B cell (primary cell): ENCODE data around the gene NDOR1. TPM values are rescaled to one million over a fixed set of nuclear protein-coding genes. Genes with fewer than 3 reads are reported as not detected.

Source experiments
- ATAC-seq: fragments of 200-7000 bp; cut with Tn5 transposase; one replicate; pipeline ENCODE4 v1.10.0; 2021; ENCODE audit warnings: low read depth, mild to moderate bottlenecking, moderate number of reproducible peaks, moderate library complexity
- CTCF ChIA-PET: fragments of 350-600 bp; sonication (Branson Sonifier 250); formaldehyde crosslinking; loops from one replicate; lab custom pipeline; 2021; ENCODE audit warnings: antibody characterized with exemption, inconsistent platforms; lab: Charles Lee
- POLR2A ChIA-PET: fragments of 350-600 bp; sonication (Branson Sonifier 250); formaldehyde crosslinking; loops from one replicate; lab custom pipeline; 2021; ENCODE audit warnings: antibody characterized with exemption; lab: Charles Lee
- DNase-seq: peaks from one replicate; pipeline ENCODE4 v3.0.0; 2013
- H2AFZ ChIP-seq: 2 replicates; pipeline ENCODE4 v1.6.1; 2012; ENCODE audit warnings: mild to moderate bottlenecking, low read depth, low read length; ENCODE audit not compliant: insufficient read depth, poor library complexity, severe bottlenecking
- H3K27ac ChIP-seq, 2 donors: 1 replicate in 1 of 2; 2 replicates in 1 of 2; pipeline ENCODE4 v1.5.1; 2012 to 2013; ENCODE audit warnings: low read length in 2 of 2, mild to moderate bottlenecking in 2 of 2, moderate library complexity in 1 of 2
- H3K27me3 ChIP-seq, 4 experiments: fragments of 200-600 bp in 1 of 4; sonication (generic) in 1 of 4; replicated peaks in 1 of 4; 1 replicate in 2 of 4; 2 replicates in 2 of 4; pipeline versions ENCODE4 v1.6.1 to v1.7.0; 2013 to 2016; ENCODE audit warnings: low read length in 3 of 4, mild to moderate bottlenecking in 2 of 4, mixed read lengths in 1 of 4, moderate library complexity in 1 of 4; ENCODE audit not compliant: insufficient read depth in 4 of 4, control insufficient read depth in 3 of 4; ENCODE audit errors: control extremely low read depth in 1 of 4
- H3K36me3 ChIP-seq, 2 experiments: replicated peaks in 1 of 2; 1 replicate in 1 of 2; 2 replicates in 1 of 2; pipeline versions ENCODE4 v1.6.1 to v1.7.1; 2013; ENCODE audit warnings: low read length in 1 of 2; ENCODE audit not compliant: insufficient read depth in 2 of 2, control insufficient read depth in 1 of 2; ENCODE audit errors: control extremely low read depth in 1 of 2, extremely low read depth in 1 of 2
- H3K4me1 ChIP-seq, 2 donors: fragments of 200-600 bp in 1 of 2; sonication (generic) in 1 of 2; 1 replicate in 1 of 2; 2 replicates in 1 of 2; pipeline versions ENCODE4 v1.5.1 to v1.6.1; 2013 to 2017; ENCODE audit warnings: low read length in 2 of 2; ENCODE audit not compliant: control insufficient read depth in 2 of 2, insufficient read depth in 2 of 2
- H3K4me2 ChIP-seq: replicated peaks from 2 replicates; pipeline ENCODE3; 2012; ENCODE audit warnings: mild to moderate bottlenecking, low read depth, low read length; ENCODE audit not compliant: poor library complexity, severe bottlenecking
- H3K4me3 ChIP-seq, 5 experiments: fragments of 200-600 bp in 1 of 5; sonication (generic) in 1 of 5; 1 replicate in 3 of 5; 2 replicates in 2 of 5; pipeline versions ENCODE4 v1.5.1 to v1.7.0; 2011 to 2016; ENCODE audit warnings: low read length in 4 of 5, mild to moderate bottlenecking in 4 of 5, low read depth in 2 of 5, control low read depth in 1 of 5, moderate library complexity in 1 of 5; ENCODE audit not compliant: insufficient read depth in 1 of 5; ENCODE audit errors: control extremely low read depth in 1 of 5, extremely low read depth in 1 of 5
- H3K79me2 ChIP-seq: fragments of 200-600 bp; sonication (generic); one replicate; pipeline ENCODE4 v1.6.0; 2016; ENCODE audit warnings: low read length; ENCODE audit not compliant: control insufficient read depth, insufficient read depth
- H3K9ac ChIP-seq: fragments of 200-600 bp; sonication (generic); 2 replicates; pipeline ENCODE4 v1.6.1; 2017; ENCODE audit warnings: mild to moderate bottlenecking, low read length, moderate library complexity
- H3K9me3 ChIP-seq, 3 donors: one replicate each; pipeline versions ENCODE4 v1.6.1 to v1.7.1; 2013; ENCODE audit warnings: low read length in 2 of 3; ENCODE audit not compliant: control insufficient read depth in 2 of 3, insufficient read depth in 1 of 3; ENCODE audit errors: control extremely low read depth in 1 of 3
- H4K20me1 ChIP-seq: 2 replicates; pipeline ENCODE4 v1.6.0; 2012; ENCODE audit warnings: mild to moderate bottlenecking, low read length; ENCODE audit not compliant: insufficient read depth, control insufficient read depth, poor library complexity, severe bottlenecking
- H3K27ac Mint-ChIP-seq: one replicate; pipeline ENCODE4 v1.8.0; 2021; ENCODE audit warnings: mixed read lengths
- H3K27me3 Mint-ChIP-seq: one replicate; pipeline ENCODE4 v1.8.0; 2021; ENCODE audit warnings: mixed read lengths
- H3K4me1 Mint-ChIP-seq: one replicate; pipeline ENCODE4 v1.8.0; 2021; ENCODE audit warnings: mixed read lengths
- H3K4me3 Mint-ChIP-seq: one replicate; pipeline ENCODE4 v1.8.0; 2021; ENCODE audit warnings: mixed read lengths
- H3K9me3 Mint-ChIP-seq: one replicate; pipeline ENCODE4 v1.8.0; 2022; ENCODE audit warnings: mixed read lengths; ENCODE audit not compliant: insufficient read depth
- CTCF ChIP-seq: fragments of 200-600 bp; IDR thresholded peaks from one replicate; pipeline ENCODE4 v1.8.0; 2022; ENCODE audit warnings: antibody characterized with exemption, mild to moderate bottlenecking
- EZH2 ChIP-seq: IDR thresholded peaks from 2 replicates; pipeline ENCODE4 v1.6.1; 2012; ENCODE audit warnings: borderline replicate concordance, low read depth, mild to moderate bottlenecking, moderate library complexity, low read length; ENCODE audit not compliant: insufficient read depth, poor library complexity, severe bottlenecking
- WGBS: methylation state at CpG from one replicate; pipeline ENCODE4 v1.1.5; 2013; ENCODE audit warnings: missing lambda C conversion rate; ENCODE audit not compliant: insufficient coverage; 5-methylcytosine and 5-hydroxymethylcytosine counted together
- intact Hi-C: fragments of 100-400 bp; cut with micrococcal nuclease; formaldehyde crosslinking; loops from one replicate; pipeline ENCODE4 v1.10.0; 2022
- polyA plus RNA-seq: library from polyadenylated mRNA; depleted of rRNA; stranded (reverse); fragments of >200 nt; gene quantifications from 2 replicates; pipeline ENCODE4 v1.2.3, GENCODE V29; 2012
- total RNA-seq, 2 donors: library from RNA; stranded (reverse); fragments of 120-200 nt in 1 of 2; gene quantifications; 1 replicate in 1 of 2; 2 replicates in 1 of 2; pipeline versions ENCODE4 v1.2.3 to v1.2.4, GENCODE V29; 2013 to 2022

Gene NDOR1
- total and polyA plus RNA-seq, 2 donors (not counting 1 experiment from before 2014, with no cell fraction given), result 36.4 to 40.9 TPM

GRCh38 chr9:137240318-137240840 is 34.9 kb downstream of the NDOR1 start:
- intact Hi-C loops, result loop anchor here (1.0 kb wide), 2 partner anchors 17 to 35 kb away; partner anchors contain the start of genes NDOR1 and TMEM203
- Histone ChIP-seq H3K9me3 (peaks cover 0 to 3% (median 0%) of the 10 kb centered on the region in 3 donors), H3K4me3 (peak overlapping the region; percentile 50 to 84 (median 73)), H3K9ac (peak overlapping the region; percentile 72), H3K27me3 (no peaks in the 10 kb centered on the region), H4K20me1 (peaks cover 51% of the 10 kb centered on the region), H3K27ac (peak overlapping the region; percentile 83 to 90), H3K4me1 (peaks cover 35 to 59% of the 10 kb centered on the region in 2 donors), H2AFZ (peak overlapping the region; percentile 89), H3K79me2 (peaks cover 60% of the 10 kb centered on the region), H3K4me2 (peak overlapping the region; percentile 95), H3K36me3 (peaks cover 0 to 20% of the 10 kb centered on the region in 2 experiments)
- Mint-ChIP-seq H3K27me3 (no peaks in the 10 kb centered on the region), H3K27ac (peak overlapping the region; percentile 56), H3K4me1 (peaks cover 45% of the 10 kb centered on the region), H3K4me3 (peak overlapping the region; percentile 72), H3K9me3 (no peaks in the 10 kb centered on the region)
- ChIA-PET POLR2A (interaction anchor here (0.5 to 1.7 kb wide), 20 partner anchors 13 to 398 kb away, joined by 3 to 29 read pairs (median 4); partner anchors contain the start of genes AJM1, ARRDC1, MAN1B1 and NELFB), CTCF (interaction anchor here (0.6 to 8.9 kb wide), 9 partner anchors 13 to 194 kb away, joined by 3 to 76 read pairs (median 6); partner anchors contain the start of genes ANAPC2, CYSRT1, MAN1B1 and NELFB)
- ATAC-seq, result peak; percentile 15
- TF ChIP-seq EZH2 (no peak), CTCF (no peak)
- DNase-seq, result no peak
- WGBS, result under 1% methylated on average over 58 of the region's 58 CpGs
